ENCODE results near the gene AMN1.
"Not testable (repeated sequence)": the region's sequence is repeated elsewhere in the genome, so short reads cannot be mapped to it uniquely, and the experiment has no call there.

AMN1 gene

GRCh38 chr12:31733549-31734432, 5.0 kb upstream of the AMN1 start:
- not testable (repeated sequence) for DNase-seq (ENCODE audit: low spot score)

GRCh38 chr12:31732926-31733548, 4.2 kb upstream of the AMN1 start:
- no peak for DNase-seq (ENCODE audit: low spot score)

GRCh38 chr12:31731203-31731602, 2.4 kb upstream of the AMN1 start:
- not testable (repeated sequence) for DNase-seq (ENCODE audit: low spot score)

- DNase-seq (ENCODE audit: low spot score) = no peak
These were observed 884 bp upstream of the AMN1 start for GRCh38 chr12:31729705-31730104.

- peak; percentile 73 for DNase-seq (ENCODE audit: low spot score)
These were observed 418 bp downstream of the AMN1 start for GRCh38 chr12:31728289-31728916.

GRCh38 chr12:31727192-31727591, 1.6 kb downstream of the AMN1 start:
- no peak for DNase-seq (ENCODE audit: low spot score)

- no peak for DNase-seq (ENCODE audit: low spot score)
These were observed 2.2 kb downstream of the AMN1 start for GRCh38 chr12:31726575-31726974.

GRCh38 chr12:31724557-31724956, 4.3 kb downstream of the AMN1 start:
- DNase-seq (ENCODE audit: low spot score) = no peak

- no peak for DNase-seq (ENCODE audit: low spot score)
These were observed 6.2 kb downstream of the AMN1 start for GRCh38 chr12:31722580-31722979.

- DNase-seq (ENCODE audit: low spot score) = not testable (repeated sequence)
These were observed 10.2 kb downstream of the AMN1 start for GRCh38 chr12:31718542-31719198.

GRCh38 chr12:31716998-31717397, 11.8 kb downstream of the AMN1 start:
- not testable (repeated sequence) for DNase-seq (ENCODE audit: low spot score)

GRCh38 chr12:31715283-31715825, 13.5 kb downstream of the AMN1 start:
- peak; percentile 45 for DNase-seq (ENCODE audit: low spot score)

- no peak for DNase-seq (ENCODE audit: low spot score)
These were observed 14.2 kb downstream of the AMN1 start for GRCh38 chr12:31714406-31715271.

- no peak for DNase-seq (ENCODE audit: low spot score)
These were observed 15.9 kb downstream of the AMN1 start for GRCh38 chr12:31712877-31713276.

GRCh38 chr12:31710021-31710818, 18.6 kb downstream of the AMN1 start:
- no peak for DNase-seq (ENCODE audit: low spot score)

- DNase-seq (ENCODE audit: low spot score) = not testable (repeated sequence)
These were observed 20.7 kb downstream of the AMN1 start for GRCh38 chr12:31708118-31708517.

- no peak for DNase-seq (ENCODE audit: low spot score)
These were observed 23.2 kb downstream of the AMN1 start for GRCh38 chr12:31705621-31706020.

- no peak for DNase-seq (ENCODE audit: low spot score)
These were observed 26.8 kb downstream of the AMN1 start for GRCh38 chr12:31702047-31702446.

GRCh38 chr12:31689921-31690320, 38.9 kb downstream of the AMN1 start:
- DNase-seq (ENCODE audit: low spot score) = not testable (repeated sequence)

GRCh38 chr12:31687101-31687527, 41.7 kb downstream of the AMN1 start:
- DNase-seq (ENCODE audit: low spot score) = no peak

Data from HuH-7 (cell line).